HG03135 (cell line): ENCODE measurements around the gene HDC.
A peak's percentile ranks its signal among the peaks of the same experiment; 100 is the strongest.

Experiments used
- ATAC-seq: cut with Tn5 transposase; IDR thresholded peaks from one replicate; pipeline ENCODE4 v1.9.1; 2021; ENCODE audit warnings: mild to moderate bottlenecking, moderate library complexity; ENCODE audit not compliant: unreplicated experiment

HDC gene

GRCh38 chr15:50265620-50266019 is at the start of gene HDC:
HDC (minus strand) TSS chr15:50265726; CDS start chr15:50265623, 103 bp downstream.
- ATAC-seq, result no peak

GRCh38 chr15:50312636-50313035 is 47.1 kb upstream of the HDC start:
- ATAC-seq, result no peak

GRCh38 chr15:50307799-50308198 is 42.3 kb upstream of the HDC start:
- ATAC-seq, result no peak

GRCh38 chr15:50304836-50305235 is 39.3 kb upstream of the HDC start:
- no peak for ATAC-seq

- no peak for ATAC-seq
Observed at GRCh38 chr15:50302581-50302980, 37.1 kb upstream of the HDC start.

GRCh38 chr15:50298340-50298739 is 32.8 kb upstream of the HDC start:
- no peak for ATAC-seq

GRCh38 chr15:50295966-50296365 is 30.4 kb upstream of the HDC start:
- no peak for ATAC-seq

- ATAC-seq, result no peak
Observed at GRCh38 chr15:50289749-50290148, 24.2 kb upstream of the HDC start.

GRCh38 chr15:50287324-50288116 is 22.0 kb upstream of the HDC start:
- no peak for ATAC-seq

GRCh38 chr15:50281427-50281826 is 15.9 kb upstream of the HDC start:
- ATAC-seq, result no peak

GRCh38 chr15:50280271-50280670 is 14.7 kb upstream of the HDC start:
- no peak for ATAC-seq

- no peak for ATAC-seq
Observed at GRCh38 chr15:50278496-50278895, 13.0 kb upstream of the HDC start.

GRCh38 chr15:50277370-50277769 is 11.8 kb upstream of the HDC start:
- no peak for ATAC-seq

GRCh38 chr15:50275908-50276307 is 10.4 kb upstream of the HDC start:
- ATAC-seq, result no peak

GRCh38 chr15:50275091-50275490 is 9.6 kb upstream of the HDC start:
- ATAC-seq, result no peak

GRCh38 chr15:50267577-50267976 is 2.1 kb upstream of the HDC start:
- no peak for ATAC-seq

GRCh38 chr15:50262533-50262932 is 3.0 kb downstream of the HDC start:
- no peak for ATAC-seq

GRCh38 chr15:50261981-50262380 is 3.5 kb downstream of the HDC start:
- ATAC-seq, result no peak

- peak; percentile 47 for ATAC-seq
Observed at GRCh38 chr15:50260969-50261496, 4.5 kb downstream of the HDC start.

GRCh38 chr15:50259276-50259675 is 6.2 kb downstream of the HDC start:
- no peak for ATAC-seq

- no peak for ATAC-seq
Observed at GRCh38 chr15:50257924-50258323, 7.6 kb downstream of the HDC start.

- no peak for ATAC-seq
Observed at GRCh38 chr15:50257332-50257731, 8.2 kb downstream of the HDC start.
